HepG2 (cell line): ENCODE data around the gene SLC39A8. TPM values are rescaled to one million over a fixed set of nuclear protein-coding genes. Genes with fewer than 3 reads are reported as not detected.

Experiments used
- AHDC1 ChIP-seq: sonication (generic); formaldehyde crosslinking; IDR thresholded peaks from 2 replicates; pipeline ENCODE4 v1.5.1; 2020; ENCODE audit warnings: mild to moderate bottlenecking, missing genetic modification reagents, borderline replicate concordance
- BRCA1 ChIP-seq: sonication (generic); formaldehyde crosslinking; IDR thresholded peaks from 2 replicates; pipeline ENCODE4 v1.4.0; 2020; ENCODE audit warnings: missing genetic modification reagents
- CHD4 ChIP-seq: fragments of 200-600 bp; sonication (generic); IDR thresholded peaks from 2 replicates; pipeline ENCODE4 v1.7.0; 2017; ENCODE audit warnings: mild to moderate bottlenecking, low read length, borderline replicate concordance
- ETV5 ChIP-seq: IDR thresholded peaks from 2 replicates; pipeline ENCODE4 v1.6.1; 2018; ENCODE audit warnings: missing biosample characterization, missing genetic modification reagents, inconsistent platforms, borderline replicate concordance
- GATAD2A ChIP-seq: IDR thresholded peaks from 2 replicates; pipeline ENCODE4 v1.6.1; 2016
- GRHL1 ChIP-seq: sonication (generic); formaldehyde crosslinking; conservative IDR thresholded peaks from 2 replicates; pipeline ENCODE4 v1.8.0; 2022; ENCODE audit warnings: missing genetic modification reagents
- HMGXB4 ChIP-seq, 2 experiments: sonication (generic) in 1 of 2; formaldehyde crosslinking in 1 of 2; IDR thresholded peaks; 2 replicates each; pipeline versions ENCODE4 v1.4.0 to v1.6.1; 2018 to 2020; ENCODE audit warnings: missing genetic modification reagents in 2 of 2, borderline replicate concordance in 1 of 2, low read depth in 1 of 2, mild to moderate bottlenecking in 1 of 2, missing biosample characterization in 1 of 2
- KLF13 ChIP-seq: sonication (generic); formaldehyde crosslinking; IDR thresholded peaks from 2 replicates; pipeline ENCODE4 v1.4.0; 2020; ENCODE audit warnings: mild to moderate bottlenecking, missing genetic modification reagents
- PAXIP1 ChIP-seq: sonication (generic); formaldehyde crosslinking; conservative IDR thresholded peaks from 2 replicates; pipeline ENCODE4 v1.4.0; 2020; ENCODE audit warnings: mild to moderate bottlenecking, missing genetic modification reagents, moderate library complexity
- SMAD1 ChIP-seq: sonication (generic); formaldehyde crosslinking; IDR thresholded peaks from 2 replicates; pipeline ENCODE4 v1.4.0; 2020; ENCODE audit warnings: missing genetic modification reagents, low read depth, mild to moderate bottlenecking, borderline replicate concordance
- TARDBP ChIP-seq: sonication (generic); formaldehyde crosslinking; IDR thresholded peaks from 2 replicates; pipeline ENCODE4 v1.8.0; 2022; ENCODE audit warnings: mild to moderate bottlenecking, missing genetic modification reagents
- ZNF292 ChIP-seq: sonication (generic); formaldehyde crosslinking; IDR thresholded peaks from 2 replicates; pipeline ENCODE4 v1.8.1; 2022; ENCODE audit warnings: mild to moderate bottlenecking, low read depth, missing genetic modification reagents, borderline replicate concordance
- ZSCAN20 ChIP-seq: sonication (generic); formaldehyde crosslinking; IDR thresholded peaks from 2 replicates; pipeline ENCODE4 v1.4.0; 2020; ENCODE audit warnings: missing genetic modification reagents, mild to moderate bottlenecking, borderline replicate concordance
- ZZZ3 ChIP-seq: sonication (generic); formaldehyde crosslinking; IDR thresholded peaks from 2 replicates; pipeline ENCODE4 v1.4.0; 2020; ENCODE audit warnings: missing genetic modification reagents, mild to moderate bottlenecking, borderline replicate concordance
- polyA plus RNA-seq, 8 experiments: library from polyadenylated mRNA; depleted of rRNA in 3 of 8; stranded (reverse) in 7 of 8; unstranded in 1 of 8; fragments of >200 nt; fragmentation: Illumina TruSeq in 4 of 8; extraction: Trizol in 4 of 8; gene quantifications; 2 replicates each; pipeline versions ENCODE4 v1.2.1 to v1.2.3, GENCODE V29; 2011 to 2016; ENCODE audit warnings: low read depth in 4 of 8, missing spikeins in 1 of 8, mixed read lengths in 1 of 8; ENCODE audit not compliant: insufficient read depth in 1 of 8
- total RNA-seq, 5 experiments: library from RNA; depleted of rRNA; stranded (reverse); fragments of >200 nt; fragmentation: Illumina TruSeq; extraction: Trizol; gene quantifications; 2 replicates each; pipeline ENCODE4 v1.2.3, GENCODE V29; 2016; ENCODE audit warnings: low read depth in 1 of 5

SLC39A8 gene
- total and polyA plus RNA-seq, 2 of the 13 experiments (the other 11 are each of a cell fraction or from before 2014, with no cell fraction given): 0.22 to 0.38 TPM

GRCh38 chr4:102344954-102345794 is at the start of gene SLC39A8 (continued):
- TF ChIP-seq ZSCAN20 (no peak), ETV5 (CRISPR knock-in tag) (no peak), BRCA1 (CRISPR knock-in tag) (0 out of 2 replicates have a peak, but pooled peaks have one; percentile 40), ZNF292 (no peak), GATAD2A (CRISPR knock-in tag) (no peak; the same call in 1 of the 2 replicates), AHDC1 (CRISPR knock-in tag) (no peak), SMAD1 (CRISPR knock-in tag) (no peak), TARDBP (peak; percentile 33; the same call in 1 of the 2 replicates), ZZZ3 (CRISPR knock-in tag) (no peak), PAXIP1 (CRISPR knock-in tag) (no peak), CHD4 (no peak), GRHL1 (CRISPR knock-in tag) (no peak), HMGXB4 (CRISPR knock-in tag; IDR thresholded peaks at IDR 0.05; ENCODE audit: borderline replicate concordance in 1 of 2, low read depth in 1 of 2) (peak; percentile 64 to 76; a peak in 2 of 4 replicates), KLF13 (CRISPR knock-in tag) (no peak)
